Right atrium auricular region (tissue), 2 donors: ENCODE measurements around the gene PPP3CA. TPM values are rescaled to one million over a fixed set of nuclear protein-coding genes. Genes with fewer than 3 reads are reported as not detected.

ENCODE experiments used
- DNase-seq: peaks from one replicate; pipeline ENCODE4 v3.0.0-alpha.2; 2019; ENCODE audit warnings: low spot score
- H3K27ac ChIP-seq, 2 donors: fragments of 200-600 bp; sonication (generic); 1 replicate in 1 of 2; 2 replicates in 1 of 2; pipeline ENCODE4 v1.5.1; 2016 to 2019
- H3K27me3 ChIP-seq, 2 donors: fragments of 200-600 bp; sonication (generic); one replicate each; pipeline versions ENCODE4 v1.5.1 to v1.6.0; 2017 to 2019
- H3K36me3 ChIP-seq: fragments of 200-600 bp; sonication (generic); one replicate; pipeline ENCODE4 v1.5.1; 2016
- H3K4me1 ChIP-seq, 2 donors: fragments of 200-600 bp; sonication (generic); one replicate each; pipeline versions ENCODE4 v1.5.1 to v1.6.0; 2017 to 2019
- H3K4me3 ChIP-seq, 2 donors: fragments of 200-600 bp; sonication (generic); 1 replicate in 1 of 2; 2 replicates in 1 of 2; pipeline ENCODE4 v1.5.1; 2017 to 2019; ENCODE audit warnings: mild to moderate bottlenecking in 1 of 2, moderate library complexity in 1 of 2
- H3K9me3 ChIP-seq, 2 donors: fragments of 200-600 bp; sonication (generic); one replicate each; pipeline ENCODE4 v1.5.1; 2019
- CTCF ChIP-seq, 2 donors: fragments of 200-600 bp; sonication (generic); IDR thresholded peaks; one replicate each; pipeline ENCODE4 v1.5.1; 2019; ENCODE audit warnings: antibody characterized with exemption in 2 of 2
- total RNA-seq, 2 donors: library from RNA; depleted of rRNA; stranded (reverse); fragments of >200 nt; gene quantifications; one replicate each; pipeline ENCODE4 v1.1.0, GENCODE V29; 2016

Gene PPP3CA
- total RNA-seq, 2 donors from 2014 or later: 11.2 to 15.7 TPM

- DNase-seq: no peak
- no peaks in the 10 kb centered on the region for H3K4me1 ChIP-seq
- TF ChIP-seq CTCF (IDR thresholded peaks at IDR 0.05): no peak
- H3K4me3 ChIP-seq: no peak overlapping the region
- no peak overlapping the region for H3K27ac ChIP-seq
- no peaks in the 10 kb centered on the region for H3K36me3 ChIP-seq
- no peaks in the 10 kb centered on the region for H3K9me3 ChIP-seq
- no peaks in the 10 kb centered on the region for H3K27me3 ChIP-seq
These were observed 271.3 kb downstream of the PPP3CA start for GRCh38 chr4:101076032-101076431.

- H3K36me3 ChIP-seq: no peaks in the 10 kb centered on the region
- H3K4me1 ChIP-seq: no peaks in the 10 kb centered on the region
- H3K27ac ChIP-seq: no peak overlapping the region
- no peak for TF ChIP-seq CTCF (IDR thresholded peaks at IDR 0.05)
- no peak overlapping the region for H3K4me3 ChIP-seq
- H3K27me3 ChIP-seq: no peaks in the 10 kb centered on the region
- no peak for DNase-seq
- H3K9me3 ChIP-seq: no peaks in the 10 kb centered on the region
These were observed 271.8 kb downstream of the PPP3CA start for GRCh38 chr4:101075536-101075935.

DNA sequence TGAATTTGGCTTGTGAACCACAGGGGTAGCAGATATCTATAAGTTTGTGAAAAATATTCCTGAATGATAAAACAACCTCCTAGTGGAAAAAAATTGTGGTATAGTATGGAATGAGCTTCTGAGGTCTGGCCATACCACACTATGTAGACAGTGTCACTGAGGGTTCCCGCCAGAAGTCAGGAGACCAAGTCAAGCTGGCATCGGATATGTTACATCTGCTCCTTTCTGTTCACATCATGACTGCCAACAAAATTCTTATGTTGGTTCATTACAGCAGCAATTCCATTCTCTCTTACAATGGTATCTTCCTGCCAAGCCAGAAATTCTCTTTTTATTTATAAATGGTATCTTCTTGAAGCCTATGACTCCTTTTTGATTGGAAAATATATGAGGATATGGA, 273.0 kb downstream of the PPP3CA start:
- H3K9me3 ChIP-seq: no peaks in the 10 kb centered on the region
- no peak for TF ChIP-seq CTCF (IDR thresholded peaks at IDR 0.05)
- H3K36me3 ChIP-seq: no peaks in the 10 kb centered on the region
- no peak for DNase-seq
- H3K4me1 ChIP-seq: no peaks in the 10 kb centered on the region
- no peak overlapping the region for H3K27ac ChIP-seq
- no peak overlapping the region for H3K4me3 ChIP-seq
- no peaks in the 10 kb centered on the region for H3K27me3 ChIP-seq

DNA sequence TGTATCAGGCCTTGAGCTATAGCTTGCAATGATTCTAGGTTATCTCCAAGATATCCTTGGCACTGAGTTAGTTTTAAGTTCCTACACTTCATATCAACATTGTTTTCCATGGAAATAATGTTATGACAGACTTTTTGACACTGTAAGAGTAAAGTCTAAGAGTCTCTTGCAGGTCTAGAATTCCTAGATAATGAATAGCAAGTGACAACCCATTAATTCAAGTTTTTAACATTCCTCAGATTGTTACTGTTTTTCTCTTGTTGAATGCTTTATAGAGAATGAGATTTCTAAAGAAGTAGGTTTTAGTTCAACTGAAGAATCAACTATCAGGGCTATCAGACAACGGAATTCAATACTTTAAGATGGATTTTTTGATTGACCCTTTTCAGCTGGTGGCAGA, 276.1 kb downstream of the PPP3CA start:
- no peak overlapping the region for H3K4me3 ChIP-seq
- DNase-seq: no peak
- no peak overlapping the region for H3K27ac ChIP-seq
- H3K27me3 ChIP-seq: no peaks in the 10 kb centered on the region
- H3K36me3 ChIP-seq: no peaks in the 10 kb centered on the region
- H3K4me1 ChIP-seq: no peaks in the 10 kb centered on the region
- TF ChIP-seq CTCF (IDR thresholded peaks at IDR 0.05): no peak
- H3K9me3 ChIP-seq: no peaks in the 10 kb centered on the region

DNA sequence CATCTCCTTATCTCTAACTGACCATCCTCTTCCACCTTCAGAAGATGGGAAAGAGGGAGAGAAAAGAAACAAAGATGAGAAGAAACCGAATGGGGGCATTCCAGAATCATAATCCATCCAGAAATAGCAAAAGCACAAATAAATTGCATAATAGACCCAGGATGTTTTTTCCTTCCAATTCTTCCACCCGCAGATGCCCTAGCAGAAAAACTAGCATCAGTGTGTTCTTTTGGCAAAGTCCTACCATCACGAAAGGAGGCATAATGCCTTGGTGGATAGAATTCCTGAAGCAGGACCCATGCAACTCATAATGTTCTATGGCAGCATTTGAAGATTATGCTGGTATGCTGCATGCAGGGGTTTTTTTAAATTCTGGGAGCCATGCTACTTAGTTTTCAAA, 279.2 kb downstream of the PPP3CA start:
- Histone ChIP-seq H3K27ac (no peak overlapping the region), H3K36me3 (no peaks in the 10 kb centered on the region), H3K4me1 (no peaks in the 10 kb centered on the region), H3K9me3 (no peaks in the 10 kb centered on the region), H3K27me3 (no peaks in the 10 kb centered on the region), H3K4me3 (no peak overlapping the region)
- TF ChIP-seq CTCF (IDR thresholded peaks at IDR 0.05): no peak
- no peak for DNase-seq

DNA sequence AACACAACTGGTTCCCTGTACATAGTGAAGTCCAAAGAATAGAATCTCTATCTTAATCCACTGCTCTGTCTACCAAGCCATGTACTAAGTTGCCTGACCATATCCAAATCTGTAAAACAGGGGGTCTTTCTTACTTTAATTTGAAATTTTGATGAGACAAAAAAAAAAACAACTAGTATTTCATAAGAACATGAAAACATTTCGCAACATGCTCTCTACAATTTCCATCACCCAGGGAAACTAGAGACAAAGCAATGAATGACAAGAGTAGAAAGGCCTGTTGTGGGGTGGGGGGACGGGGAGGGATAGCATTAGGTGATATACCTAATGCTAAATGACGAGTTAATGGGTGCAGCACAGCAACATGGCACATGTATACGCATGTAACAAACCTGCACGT, 279.9 kb downstream of the PPP3CA start:
- TF ChIP-seq CTCF (IDR thresholded peaks at IDR 0.05): no peak
- no peaks in the 10 kb centered on the region for H3K36me3 ChIP-seq
- no peaks in the 10 kb centered on the region for H3K4me1 ChIP-seq
- H3K4me3 ChIP-seq: no peak overlapping the region
- DNase-seq: no peak
- H3K27ac ChIP-seq: no peak overlapping the region
- H3K27me3 ChIP-seq: no peaks in the 10 kb centered on the region
- no peaks in the 10 kb centered on the region for H3K9me3 ChIP-seq
